GM15510 (cell line): ENCODE results near the gene FGF12.

Source experiments
- POLR2A ChIP-seq: IDR thresholded peaks from 3 replicates; pipeline ENCODE4 v1.6.1; 2011; ENCODE audit warnings: borderline replicate concordance; ENCODE audit not compliant: insufficient read length; ENCODE audit errors: extremely low read depth

Gene FGF12

GRCh38 chr3:192260116-192261010, 467.0 kb downstream of the FGF12 start:
- no peak for TF ChIP-seq POLR2A

- TF ChIP-seq POLR2A, result no peak
These were observed 467.7 kb downstream of the FGF12 start for GRCh38 chr3:192259661-192260060.

GRCh38 chr3:192258721-192259120, 468.6 kb downstream of the FGF12 start:
- TF ChIP-seq POLR2A, result no peak

GRCh38 chr3:192255839-192256238, 471.5 kb downstream of the FGF12 start:
- no peak for TF ChIP-seq POLR2A

GRCh38 chr3:192253138-192253887, 474.0 kb downstream of the FGF12 start:
- no peak for TF ChIP-seq POLR2A

- TF ChIP-seq POLR2A, result no peak
These were observed 477.8 kb downstream of the FGF12 start for GRCh38 chr3:192249516-192249915.

GRCh38 chr3:192246847-192247559, 480.3 kb downstream of the FGF12 start:
- TF ChIP-seq POLR2A, result no peak

GRCh38 chr3:192244591-192244990, 482.8 kb downstream of the FGF12 start:
- TF ChIP-seq POLR2A, result no peak

- no peak for TF ChIP-seq POLR2A
These were observed 487.4 kb downstream of the FGF12 start for GRCh38 chr3:192239956-192240355.

- TF ChIP-seq POLR2A, result no peak
These were observed 489.2 kb downstream of the FGF12 start for GRCh38 chr3:192237992-192238608.

GRCh38 chr3:192229866-192230265, 497.5 kb downstream of the FGF12 start:
- TF ChIP-seq POLR2A, result no peak

- no peak for TF ChIP-seq POLR2A
These were observed 502.6 kb downstream of the FGF12 start for GRCh38 chr3:192224634-192225155.

GRCh38 chr3:192223815-192224214, 503.5 kb downstream of the FGF12 start:
- TF ChIP-seq POLR2A, result no peak

- TF ChIP-seq POLR2A, result no peak
These were observed 506.4 kb downstream of the FGF12 start for GRCh38 chr3:192220915-192221314.

GRCh38 chr3:192219926-192220325, 507.4 kb downstream of the FGF12 start:
- no peak for TF ChIP-seq POLR2A

GRCh38 chr3:192216067-192216466, 511.3 kb downstream of the FGF12 start:
- TF ChIP-seq POLR2A, result no peak
